MM.1S (cell line): ENCODE measurements around the gene RBM12.

Source experiments
- CTCF ChIP-seq: fragments of 300-600 bp; sonication (generic); IDR thresholded peaks from 2 replicates; pipeline ENCODE4 v1.5.1; 2016; ENCODE audit warnings: antibody characterized with exemption, low read length, mixed read lengths
- EZH2phosphoT487 ChIP-seq: fragments of 300-600 bp; sonication (generic); IDR thresholded peaks from 2 replicates; pipeline ENCODE4 v1.6.1; 2018; ENCODE audit warnings: antibody characterized with exemption, low read length

- TF ChIP-seq CTCF: no peak
- TF ChIP-seq EZH2phosphoT487: no peak
Observed at GRCh38 chr20:35638751-35639150, 25.9 kb downstream of the RBM12 start.
